ENCODE results near the gene NAALADL2.
"Not testable (repeated sequence)": the region's sequence is repeated elsewhere in the genome, so short reads cannot be mapped to it uniquely, and the experiment has no call there.

Gene NAALADL2

DNA sequence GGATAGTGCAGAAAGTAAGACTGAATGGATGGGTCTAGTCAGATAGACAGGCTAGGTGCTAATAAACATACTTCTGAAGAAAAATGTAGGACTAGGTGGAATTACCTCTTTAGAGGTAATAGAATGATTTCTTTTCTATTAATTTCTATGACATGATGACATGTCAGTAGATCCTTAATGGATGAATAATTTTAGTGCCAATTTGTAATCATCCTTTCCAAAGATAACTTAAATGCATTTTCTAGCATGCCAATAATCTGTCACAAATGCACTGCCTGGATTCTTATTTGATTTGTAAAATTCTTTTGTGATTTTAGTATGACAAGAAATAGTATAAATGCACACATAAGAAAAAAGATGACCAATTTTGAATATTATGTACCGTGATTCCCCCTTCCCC, 356.7 kb downstream of the NAALADL2 start:
- no peak for DNase-seq

DNA sequence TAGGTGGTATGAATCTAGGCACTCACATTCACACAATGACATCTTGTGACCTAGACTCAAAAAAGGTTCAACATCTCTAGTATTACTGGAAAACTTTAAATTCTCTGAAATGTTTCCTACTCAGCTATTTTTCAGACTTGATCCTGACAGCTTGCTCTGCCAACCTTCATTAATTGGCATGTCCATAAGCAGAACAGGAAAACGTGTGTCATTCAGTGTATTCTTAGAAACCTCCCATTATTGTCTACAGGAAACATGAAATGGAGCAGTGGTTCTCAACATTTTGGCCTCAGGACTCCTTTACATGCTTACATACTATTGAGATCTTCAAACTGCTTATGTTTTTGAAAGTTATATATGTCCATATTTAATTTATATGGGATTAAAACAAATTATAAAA, 363.2 kb downstream of the NAALADL2 start:
- no peak for DNase-seq

DNA sequence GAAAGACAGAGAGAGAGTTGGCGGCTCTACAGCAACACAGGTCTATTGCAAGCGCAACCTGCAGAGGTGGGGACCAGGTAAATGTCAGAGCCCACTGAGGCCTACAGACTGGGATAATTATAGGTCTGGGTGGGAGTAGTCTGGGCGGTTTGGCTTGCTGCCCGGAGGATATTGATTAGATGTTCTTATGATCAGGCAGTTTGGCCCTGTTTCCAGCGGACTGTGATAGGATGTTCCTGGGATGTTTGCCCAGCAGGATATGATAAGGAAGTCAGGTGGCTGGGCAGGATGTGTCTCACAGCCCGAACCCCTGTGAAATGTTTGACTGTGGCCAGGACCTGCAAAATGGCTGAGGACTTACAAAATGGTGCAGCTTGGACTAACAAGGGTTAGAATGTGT, 364.9 kb downstream of the NAALADL2 start:
- DNase-seq = no peak

DNA sequence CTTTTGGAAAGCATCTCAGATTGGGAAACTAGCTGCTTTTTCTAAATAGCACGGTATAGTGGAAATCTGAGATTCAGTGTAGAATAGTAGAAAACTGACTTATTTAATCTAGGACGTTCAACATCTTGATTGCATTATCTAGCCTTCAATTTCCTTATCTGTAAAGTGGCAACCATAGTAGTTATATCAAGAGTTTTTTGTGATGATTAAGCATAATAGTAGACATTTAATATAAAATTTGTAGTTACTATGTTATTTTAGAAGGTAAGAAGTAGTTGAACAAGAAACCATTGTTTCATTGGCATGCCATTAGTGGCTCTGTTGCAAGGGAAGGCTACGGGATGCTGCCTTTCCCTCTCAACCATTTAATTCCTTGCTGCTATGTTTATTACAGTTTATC, 367.3 kb downstream of the NAALADL2 start:
- DNase-seq = no peak

DNA sequence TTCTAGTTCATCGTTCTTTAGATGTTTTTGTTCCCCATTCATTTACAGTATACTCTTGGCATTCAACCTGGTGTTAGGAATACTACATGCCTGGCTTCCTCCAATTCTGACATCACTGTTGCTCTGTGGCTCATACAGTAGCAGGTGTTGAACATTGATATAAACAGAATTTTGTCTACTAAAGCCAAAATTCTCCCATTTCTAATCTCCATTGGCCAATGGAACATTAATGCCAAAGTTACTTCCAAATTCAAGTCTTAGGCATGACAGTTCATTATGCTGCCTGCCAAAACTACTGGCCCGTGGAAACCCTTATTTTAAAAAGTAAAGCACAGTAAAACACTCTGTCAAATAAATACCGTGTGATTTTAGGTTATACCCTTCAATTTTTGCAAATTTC, 368.0 kb downstream of the NAALADL2 start:
- no peak for DNase-seq

DNA sequence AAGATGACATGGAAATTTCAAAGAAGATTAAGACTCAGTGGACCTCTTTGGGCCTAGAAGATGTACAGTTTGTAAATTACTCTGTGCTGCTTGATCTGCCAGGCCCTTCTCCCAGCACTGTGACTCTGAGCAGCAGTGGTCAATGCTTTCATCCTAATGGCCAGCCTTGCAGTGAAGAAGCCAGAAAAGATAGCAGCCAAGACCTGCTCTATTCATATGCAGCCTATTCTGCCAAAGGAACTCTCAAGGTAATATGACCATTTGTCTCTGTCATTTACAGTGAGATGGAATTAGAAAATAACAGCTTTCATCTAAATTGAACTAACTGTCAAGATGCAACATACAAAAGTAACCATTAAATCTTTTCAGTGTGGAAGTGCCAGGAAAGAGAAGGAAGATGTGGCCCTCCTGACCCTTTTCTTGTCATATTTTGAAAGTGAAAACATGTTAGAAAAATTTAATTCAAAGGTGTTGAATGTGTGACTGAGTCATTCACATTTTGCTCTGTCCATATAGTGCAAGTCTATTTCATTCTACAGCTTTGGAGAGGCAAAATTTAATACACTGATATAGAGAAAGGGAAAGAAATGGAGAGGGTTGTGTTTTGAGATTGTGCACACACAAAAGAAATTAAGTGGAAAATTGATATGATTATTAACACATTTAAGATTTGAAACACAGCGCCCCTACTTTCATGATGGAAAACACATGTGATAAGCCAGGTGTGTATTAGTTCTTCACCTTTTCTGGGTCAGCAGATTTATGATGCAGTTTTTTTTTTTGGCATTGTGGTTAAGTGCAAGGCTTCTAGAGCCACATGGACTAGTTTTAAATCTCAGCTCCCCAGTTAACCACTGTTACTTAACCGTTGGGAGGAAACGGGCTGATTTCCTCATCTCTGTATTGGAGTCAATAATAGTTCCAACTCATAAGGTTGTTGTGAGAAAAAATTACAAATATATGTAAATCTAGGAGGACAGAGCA, 375.1 kb downstream of the NAALADL2 start:
- no peak for DNase-seq

DNA sequence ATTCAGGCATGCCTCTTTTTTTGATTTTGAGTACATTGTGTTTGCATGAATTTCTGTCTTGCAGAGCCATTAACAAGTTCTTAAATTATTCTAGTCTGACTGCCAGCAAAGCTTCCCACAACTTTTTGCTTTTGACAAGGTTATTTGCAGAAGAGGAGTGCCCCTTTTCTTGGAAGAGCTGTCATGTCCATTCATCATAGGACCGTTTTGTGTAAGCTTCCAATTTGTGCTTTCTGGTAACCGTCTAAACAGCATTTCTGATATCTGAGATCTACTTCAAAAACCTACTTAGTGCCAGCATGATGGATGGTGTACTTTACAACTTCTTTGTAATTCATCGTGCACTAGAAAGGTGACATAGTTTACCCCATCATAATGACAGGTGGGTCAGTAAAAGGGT, 379.7 kb downstream of the NAALADL2 start:
- no peak for DNase-seq

DNA sequence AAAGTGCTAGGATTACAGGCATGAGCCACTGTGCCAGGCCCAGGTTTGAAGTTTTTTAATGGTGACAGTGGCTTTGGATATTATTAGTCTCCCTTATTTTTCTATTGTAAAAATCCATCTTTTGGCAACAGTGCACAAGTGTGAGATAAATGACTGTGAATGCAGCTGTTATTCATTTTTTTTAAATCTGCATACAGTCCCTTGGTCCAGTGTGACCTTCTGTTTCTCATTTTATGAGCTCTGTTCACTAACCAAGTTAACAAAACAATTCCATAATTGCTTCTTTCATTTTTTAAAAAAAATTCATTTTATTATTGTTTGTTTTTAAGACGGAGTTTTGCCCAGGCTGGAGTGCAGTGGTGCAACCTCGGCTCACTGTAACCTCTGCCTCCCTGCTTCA, 381.8 kb downstream of the NAALADL2 start:
- DNase-seq = no peak

DNA sequence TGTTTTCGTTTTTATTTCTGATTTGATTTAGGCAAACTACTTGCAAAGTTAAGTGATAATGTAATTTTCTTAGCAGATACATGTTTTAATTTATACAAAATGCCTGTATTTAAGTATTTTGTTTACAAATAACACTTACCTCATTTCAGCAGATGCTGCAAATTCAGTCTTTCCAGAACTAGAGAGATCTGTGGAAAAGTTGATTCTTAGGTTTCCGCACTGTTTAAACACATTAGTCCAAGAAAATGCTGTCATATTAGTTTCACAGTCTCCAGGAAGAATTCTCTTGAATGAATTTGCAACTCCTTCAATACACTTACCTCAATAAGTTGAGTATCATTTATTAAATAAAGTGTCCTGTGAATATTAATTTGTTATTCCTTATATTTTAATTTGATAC, 383.1 kb downstream of the NAALADL2 start:
- DNase-seq = no peak

DNA sequence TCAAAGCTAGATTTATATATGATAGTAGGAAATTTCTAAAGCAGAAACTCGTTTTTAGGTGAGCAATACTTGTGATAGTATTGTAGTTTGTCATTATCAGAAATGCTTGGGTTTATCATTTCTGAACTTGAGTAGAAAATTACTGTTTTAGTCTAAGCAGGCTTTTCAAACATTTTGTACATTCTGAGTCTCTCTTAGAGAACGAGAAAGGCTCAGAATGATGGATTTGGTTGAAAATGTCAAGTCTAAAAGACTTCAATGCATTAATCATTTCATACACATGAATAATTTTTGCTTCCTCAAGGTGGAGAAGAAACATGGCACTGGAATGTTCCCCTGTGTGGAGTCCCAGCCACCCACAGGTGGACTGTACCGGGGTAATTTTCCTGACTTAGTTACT, 387.1 kb downstream of the NAALADL2 start:
- DNase-seq = no peak

DNA sequence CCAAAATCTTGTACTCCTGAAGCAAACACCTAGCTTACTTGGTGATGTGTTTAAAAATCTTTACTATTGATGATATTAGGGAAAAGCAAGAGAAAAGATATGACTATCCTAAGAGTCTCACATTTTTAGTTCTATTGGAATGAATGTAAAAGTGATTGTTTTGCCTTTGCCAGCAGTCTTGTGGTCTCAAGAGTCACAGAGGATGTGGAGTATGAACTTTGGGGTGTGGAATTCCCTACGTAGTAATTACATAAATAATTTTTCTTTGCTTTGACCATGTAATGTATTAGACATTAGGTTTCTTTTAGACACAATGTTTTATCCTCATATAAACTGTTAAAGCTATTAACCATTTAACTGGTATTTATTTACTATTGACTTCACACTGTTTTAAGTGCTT, 387.6 kb downstream of the NAALADL2 start:
- DNase-seq = no peak

DNA sequence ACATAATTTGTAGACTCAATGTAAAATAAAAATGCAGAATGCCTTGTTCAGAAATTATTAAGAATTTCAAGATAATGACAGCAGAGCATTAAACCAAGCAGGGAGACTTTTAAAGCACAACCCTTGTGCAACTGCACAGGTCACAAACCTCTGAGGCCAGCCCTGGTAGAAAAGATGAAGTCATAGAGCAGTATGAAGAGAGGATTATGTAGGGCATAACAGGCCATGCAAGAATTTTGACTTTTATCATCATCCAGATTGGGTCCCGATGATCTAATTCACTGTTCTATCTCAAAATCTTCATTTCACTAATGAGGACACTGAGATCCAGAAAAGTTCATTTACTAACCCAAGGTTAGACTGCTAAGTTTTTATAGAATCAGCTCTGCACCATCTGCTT, 388.5 kb downstream of the NAALADL2 start:
- no peak for DNase-seq

DNA sequence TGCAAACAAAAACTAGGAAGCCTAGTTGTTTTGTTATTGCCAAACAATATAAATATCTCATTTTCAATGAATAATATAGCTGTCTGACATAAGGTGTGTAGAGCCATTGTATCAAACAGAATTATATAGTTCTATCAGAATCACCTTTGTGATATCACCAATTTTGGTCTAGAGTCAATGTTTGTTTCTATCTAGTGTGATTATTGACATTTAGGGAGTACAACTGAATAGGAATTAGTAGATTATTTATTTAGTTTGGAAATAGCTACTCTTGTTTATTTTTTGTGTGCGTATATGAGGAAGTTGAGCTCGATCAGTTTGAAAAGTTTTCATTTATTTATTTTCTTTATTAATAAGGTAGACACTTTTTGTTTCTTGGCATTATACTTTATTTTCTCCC, 389.7 kb downstream of the NAALADL2 start:
- DNase-seq = no peak

DNA sequence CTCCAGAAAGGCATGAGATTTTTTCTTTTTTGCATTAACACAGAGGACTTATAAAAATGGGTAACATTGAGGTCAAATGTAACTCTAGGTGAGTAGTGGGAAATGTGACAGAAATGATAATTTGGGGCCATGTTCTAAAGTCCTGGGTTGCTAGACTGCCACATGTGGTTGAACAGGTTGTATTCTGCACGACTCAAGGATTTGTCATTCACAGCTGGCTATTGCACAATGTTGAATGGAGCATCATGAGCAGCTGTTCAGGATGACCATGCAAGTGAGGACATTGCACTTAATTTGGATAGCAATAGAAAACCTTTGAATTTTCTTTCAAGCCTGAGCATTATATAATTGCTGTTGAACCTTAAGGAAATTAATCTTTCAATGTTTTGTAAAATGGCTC, 396.6 kb downstream of the NAALADL2 start:
- no peak for DNase-seq

DNA sequence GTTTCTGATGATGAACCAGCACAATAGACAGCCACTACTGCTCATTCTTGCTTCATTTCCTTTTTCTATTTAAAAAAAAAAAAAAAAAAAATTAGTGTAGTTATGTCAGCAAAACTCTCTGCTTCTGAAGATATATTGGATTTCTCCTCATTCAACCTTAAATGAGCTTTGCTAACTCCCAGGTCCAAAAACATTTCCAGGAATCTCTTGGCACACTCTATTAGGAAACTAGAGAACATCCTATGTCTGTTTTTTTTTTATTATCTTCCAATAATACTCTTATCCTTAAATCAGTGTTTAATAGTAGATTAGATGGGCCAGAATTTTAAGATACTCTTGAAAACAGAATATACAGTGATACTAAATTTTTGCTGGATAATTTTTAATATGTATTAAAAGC, 398.0 kb downstream of the NAALADL2 start:
- DNase-seq = no peak

DNA sequence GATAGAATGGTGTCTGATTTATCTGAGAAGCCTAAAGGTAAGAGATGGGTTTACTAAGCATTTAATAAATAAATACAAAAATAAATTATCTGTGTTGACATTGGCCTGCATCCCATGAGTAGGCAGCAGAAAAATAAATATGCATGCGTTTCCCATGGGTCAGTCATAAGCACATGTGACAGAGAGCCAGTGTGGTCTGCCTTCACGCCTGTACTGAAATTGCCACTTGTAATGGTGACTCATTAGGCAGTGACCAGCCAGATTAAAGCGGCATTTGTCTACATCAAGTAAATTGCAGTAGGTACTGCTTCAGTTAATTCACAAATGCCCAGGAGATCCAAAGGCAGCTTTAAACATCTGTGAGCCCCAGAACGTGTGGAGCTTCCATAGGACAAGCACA, 399.6 kb downstream of the NAALADL2 start:
- no peak for DNase-seq

DNA sequence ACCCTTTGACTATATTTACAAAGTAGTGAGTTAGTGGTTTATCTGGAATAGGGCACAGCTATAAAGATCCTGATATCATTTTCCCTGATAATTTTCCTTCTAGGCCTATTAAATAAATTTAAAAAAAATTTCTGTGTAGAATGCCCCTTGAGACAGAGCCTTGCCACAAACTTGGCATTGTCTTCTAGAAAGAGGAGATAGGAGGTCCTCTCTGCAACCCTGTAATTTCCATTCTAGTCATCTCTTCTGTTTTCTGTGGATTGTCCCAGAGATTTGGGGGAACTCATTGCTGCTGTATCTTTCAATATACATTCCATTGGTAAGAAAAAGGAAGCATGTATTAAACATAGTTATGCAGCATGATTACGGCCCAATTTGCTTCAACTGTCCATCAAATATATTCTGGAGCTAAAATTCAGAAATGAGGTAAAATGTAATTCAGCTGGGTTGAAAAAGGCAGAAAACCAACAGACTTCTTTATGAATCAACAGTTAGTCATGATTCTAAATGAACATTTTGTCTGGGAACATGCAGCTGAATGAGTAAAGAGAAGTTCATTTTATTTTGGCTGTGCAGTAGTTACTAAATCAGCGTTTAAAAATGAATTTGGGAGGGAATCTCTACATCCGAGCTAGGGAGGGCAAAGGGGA, 401.1 kb downstream of the NAALADL2 start:
- DNase-seq = no peak

DNA sequence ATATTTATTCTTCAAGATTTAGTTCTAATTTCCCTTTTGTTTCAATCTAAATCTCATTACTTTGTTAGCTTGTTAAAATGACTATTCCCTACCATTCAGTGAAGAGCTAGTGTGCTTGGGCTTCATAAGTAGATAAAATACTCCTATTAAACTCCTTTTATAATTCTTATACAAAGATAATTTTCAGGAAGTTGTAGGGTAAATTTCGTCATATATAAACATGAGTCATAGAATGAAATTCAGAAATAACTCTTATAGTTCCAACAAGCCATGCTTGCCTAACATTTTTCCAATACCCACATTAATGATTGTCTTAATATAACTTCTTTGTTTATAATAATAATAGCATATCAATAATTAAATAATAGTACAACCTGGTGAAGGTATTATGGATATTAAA, 407.3 kb downstream of the NAALADL2 start:
- DNase-seq = no peak

DNA sequence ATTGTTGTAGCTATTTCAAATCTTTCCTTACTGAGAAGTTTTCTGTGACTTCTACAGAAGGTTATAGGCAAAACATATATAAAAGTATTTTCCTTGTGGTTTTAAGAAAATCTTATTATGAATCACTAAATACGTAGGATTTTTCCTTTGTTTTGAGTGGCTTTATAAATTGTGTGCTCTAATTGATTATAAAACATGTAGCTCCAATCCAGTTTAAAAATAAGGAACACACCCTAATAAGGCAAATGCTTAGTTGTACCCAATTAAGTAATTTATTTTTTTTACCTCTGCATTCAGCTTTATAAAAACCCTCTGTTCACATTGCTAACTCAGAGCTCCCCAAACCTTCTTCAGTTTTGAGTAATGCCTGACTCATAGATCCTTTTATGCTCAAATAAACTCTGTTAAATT, 408.0 kb downstream of the NAALADL2 start:
- DNase-seq = no peak

DNA sequence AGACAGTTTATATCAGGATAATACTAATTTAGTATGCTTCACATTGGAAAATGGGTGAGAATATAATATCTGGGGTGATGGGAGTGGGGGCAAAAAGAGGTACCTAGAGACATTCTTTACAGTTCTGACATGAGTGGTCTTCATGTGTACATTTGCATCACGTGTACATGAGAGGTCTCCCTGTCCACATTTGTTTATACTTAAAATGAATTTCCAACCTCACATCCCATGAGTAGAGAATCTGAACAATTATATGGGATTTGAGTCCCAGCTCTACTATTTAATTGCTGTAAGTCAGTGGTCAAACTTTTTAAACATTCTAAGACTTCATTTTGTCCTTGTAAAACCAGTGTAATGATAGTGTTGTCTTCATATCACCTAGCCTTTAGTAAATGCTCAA, 408.4 kb downstream of the NAALADL2 start:
- no peak for DNase-seq

DNA sequence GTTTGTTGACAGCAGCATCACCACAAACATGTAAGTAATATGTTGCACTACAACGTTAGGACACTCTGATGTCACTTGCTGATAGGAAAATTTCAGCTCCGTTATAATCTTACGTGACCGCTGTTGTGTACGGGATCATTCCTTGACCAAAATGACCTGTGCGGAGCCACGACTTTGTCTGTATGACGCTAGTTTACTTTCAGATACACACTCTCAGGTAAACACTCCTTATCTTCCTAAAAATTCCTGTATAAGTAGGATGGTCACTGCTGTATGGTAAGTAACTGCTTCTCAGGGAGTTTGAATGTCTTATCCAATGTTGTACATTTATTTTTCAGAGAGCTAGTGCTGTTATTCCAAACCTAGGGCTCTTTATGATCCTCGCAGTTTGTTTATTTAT, 410.3 kb downstream of the NAALADL2 start:
- DNase-seq = no peak

DNA sequence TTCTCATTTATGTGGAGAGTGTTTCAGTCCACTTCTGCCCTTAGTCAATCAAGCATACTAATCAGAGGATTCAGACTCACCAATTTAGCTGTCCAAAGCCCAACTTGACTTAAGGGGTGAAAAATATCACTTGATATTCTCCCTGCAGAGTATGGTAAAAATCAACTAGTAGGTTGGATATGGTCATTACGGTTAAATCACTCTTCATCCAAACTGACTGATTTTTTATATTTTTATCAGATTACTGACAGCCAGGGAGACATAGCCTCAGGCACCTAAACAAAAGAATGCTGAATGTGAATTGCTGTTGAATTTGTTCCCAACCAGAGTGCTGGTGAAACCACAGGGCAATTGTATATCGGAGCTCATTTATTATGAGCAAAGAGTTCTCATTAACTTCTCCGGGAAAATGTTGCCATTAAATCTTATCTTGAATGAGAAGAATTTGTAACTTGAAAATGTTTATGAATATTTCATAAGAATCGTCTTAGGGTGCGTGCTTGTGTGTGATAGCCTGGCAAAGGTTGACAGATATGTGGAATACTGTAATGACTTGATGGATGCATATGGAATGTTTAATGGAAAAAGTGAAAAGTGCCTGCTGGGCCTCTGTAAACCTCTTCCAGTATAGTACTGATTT, 411.2 kb downstream of the NAALADL2 start:
- no peak for DNase-seq

DNA sequence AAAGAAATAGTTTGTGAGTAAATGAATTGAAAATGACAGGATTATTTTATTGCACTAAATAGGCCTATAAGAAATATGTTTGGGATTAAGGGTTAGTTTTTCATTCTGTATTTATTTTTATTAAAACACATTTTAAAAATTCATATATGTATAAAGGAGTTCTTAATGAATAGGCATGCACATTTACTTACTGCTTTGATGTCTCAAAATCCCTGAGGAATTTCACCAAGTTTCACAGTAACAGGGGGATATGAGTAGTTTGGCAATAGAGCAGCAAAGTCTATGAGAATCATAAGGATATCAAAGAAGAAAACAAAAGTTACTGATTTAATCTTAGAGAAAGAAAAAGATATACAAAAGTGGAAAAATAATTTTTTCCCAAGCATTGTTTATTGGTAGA, 411.7 kb downstream of the NAALADL2 start:
- no peak for DNase-seq

DNA sequence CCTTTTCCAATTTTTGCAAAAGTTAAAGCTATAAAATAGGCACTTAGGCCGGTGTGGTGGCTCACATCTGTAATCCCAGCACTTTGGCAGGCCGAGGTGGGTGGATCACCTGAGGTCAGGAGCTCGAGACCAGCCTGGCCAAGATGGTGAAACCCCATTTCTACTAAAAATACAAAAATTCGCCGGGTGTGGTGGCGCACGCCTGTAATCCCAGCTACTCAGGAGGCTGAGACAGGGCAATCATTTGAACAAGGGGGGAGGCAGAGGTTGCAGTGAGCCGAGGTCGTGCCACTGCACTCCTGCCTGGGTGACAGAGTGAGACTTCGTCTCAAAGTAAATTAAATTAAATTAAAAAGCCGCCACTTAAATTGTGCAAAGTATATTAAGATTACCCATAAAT, 412.3 kb downstream of the NAALADL2 start:
- DNase-seq = not testable (repeated sequence)
